ENCODE measurements around the gene DYSF. TPM values are rescaled to one million over a fixed set of nuclear protein-coding genes. Genes with fewer than 3 reads are reported as not detected.

The DYSF gene
- total and polyA plus RNA-seq, 2 donors = 5.8 to 9.2 TPM

DNA sequence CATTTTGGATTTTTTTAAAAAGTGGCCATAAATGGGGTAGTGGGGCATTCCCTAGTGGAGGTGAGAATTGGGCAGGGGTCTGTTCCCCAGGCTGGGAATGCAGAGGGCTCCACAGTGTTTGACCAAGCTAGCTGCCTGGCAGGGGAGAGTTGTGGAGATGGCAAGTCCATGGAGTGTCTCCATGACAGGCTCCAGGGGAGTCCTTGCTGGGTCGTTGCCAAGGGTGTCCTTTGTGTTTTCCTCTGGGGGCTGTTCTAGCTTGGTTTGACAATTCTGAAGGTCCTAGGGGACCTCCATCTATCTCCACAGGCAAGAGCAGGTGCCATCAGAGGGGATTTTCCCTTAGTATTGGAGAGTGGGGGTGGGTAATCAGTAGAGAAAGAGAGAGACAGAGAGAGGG is 265.3 kb downstream of the DYSF start:
- no peak for DNase-seq (ENCODE audit: low read depth in 6 of 9, low spot score in 9 of 9)
- Histone ChIP-seq H3K4me1 (ENCODE audit: control insufficient read depth in 2 of 2, insufficient read depth in 2 of 2, low read length in 2 of 2) (no peaks in the 10 kb centered on the region), H3K36me3 (ENCODE audit: control insufficient read depth in 2 of 2, insufficient read depth in 2 of 2, low read length in 1 of 2) (no peaks in the 10 kb centered on the region), H3K4me3 (ENCODE audit: low read length in 2 of 2) (no peak overlapping the region), H3K9me3 (ENCODE audit: control insufficient read depth in 2 of 2, insufficient read depth in 1 of 2, low read length in 1 of 2) (no peaks in the 10 kb centered on the region), H3K27me3 (ENCODE audit: control insufficient read depth in 2 of 2, insufficient read depth in 1 of 2, low read length in 1 of 2) (no peaks in the 10 kb centered on the region), H3K27ac (ENCODE audit: low read depth in 1 of 2, low read length in 1 of 2) (no peak overlapping the region)
- WGBS = 90% methylated on average over 1 of the region's 1 CpG

DNA sequence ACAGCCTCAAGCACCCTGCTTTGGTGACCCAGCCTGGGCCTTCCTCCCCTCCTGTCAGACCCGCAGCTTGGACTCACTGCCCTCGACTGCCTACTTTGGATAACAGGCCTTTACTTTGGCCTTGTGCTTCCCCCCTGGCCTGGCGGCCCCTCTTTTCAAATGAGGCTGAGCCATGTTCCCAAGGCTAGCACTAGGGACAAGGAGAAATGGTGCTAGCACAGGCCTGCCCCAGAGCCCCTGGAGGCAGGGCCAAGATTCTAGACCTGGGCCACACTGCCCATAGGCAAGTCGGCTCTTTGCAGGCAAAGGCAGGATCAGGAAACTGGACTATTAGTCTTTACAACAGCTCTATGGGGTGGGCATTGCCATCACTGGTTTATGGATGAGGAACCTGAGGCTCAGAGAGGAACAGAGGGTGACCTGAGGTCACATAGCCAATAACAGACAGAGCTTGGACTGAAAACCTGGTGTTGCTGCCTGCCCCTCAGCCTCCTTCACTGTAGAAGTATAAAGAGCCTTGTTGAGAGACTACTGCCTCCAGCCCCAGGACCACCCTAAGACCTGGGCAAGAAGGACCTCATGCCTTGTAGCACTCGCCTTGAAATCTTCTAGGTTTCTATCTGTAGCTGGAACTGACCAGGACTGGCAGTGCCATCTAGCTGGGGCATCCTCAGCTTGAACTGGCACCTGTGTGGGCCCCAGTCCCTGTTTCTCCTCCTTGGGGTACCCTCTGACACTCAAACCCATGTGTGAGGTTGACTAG is 266.3 kb downstream of the DYSF start:
- no peak overlapping the region for H3K27ac ChIP-seq (ENCODE audit: low read depth in 1 of 2, low read length in 1 of 2)
- no peak overlapping the region for H3K4me3 ChIP-seq (ENCODE audit: low read length in 2 of 2)
- 91% methylated on average over 5 of the region's 5 CpGs for whole genome bisulfite sequencing
- no peaks in the 10 kb centered on the region for H3K36me3 ChIP-seq (ENCODE audit: control insufficient read depth in 2 of 2, insufficient read depth in 2 of 2, low read length in 1 of 2)
- no peaks in the 10 kb centered on the region for H3K27me3 ChIP-seq (ENCODE audit: control insufficient read depth in 2 of 2, insufficient read depth in 1 of 2, low read length in 1 of 2)
- DNase-seq (ENCODE audit: low read depth in 6 of 9, low spot score in 9 of 9) = no peak
- no peaks in the 10 kb centered on the region for H3K9me3 ChIP-seq (ENCODE audit: control insufficient read depth in 2 of 2, insufficient read depth in 1 of 2, low read length in 1 of 2)
- H3K4me1 ChIP-seq (ENCODE audit: control insufficient read depth in 2 of 2, insufficient read depth in 2 of 2, low read length in 2 of 2) = no peaks in the 10 kb centered on the region

- H3K4me1 ChIP-seq (ENCODE audit: control insufficient read depth in 2 of 2, insufficient read depth in 2 of 2, low read length in 2 of 2) = no peaks in the 10 kb centered on the region
- no peak overlapping the region for H3K4me3 ChIP-seq (ENCODE audit: low read length in 2 of 2)
- DNase-seq (ENCODE audit: low read depth in 6 of 9, low spot score in 9 of 9) = no peak
- H3K36me3 ChIP-seq (ENCODE audit: control insufficient read depth in 2 of 2, insufficient read depth in 2 of 2, low read length in 1 of 2) = no peaks in the 10 kb centered on the region
- H3K9me3 ChIP-seq (ENCODE audit: control insufficient read depth in 2 of 2, insufficient read depth in 1 of 2, low read length in 1 of 2) = no peaks in the 10 kb centered on the region
- H3K27me3 ChIP-seq (ENCODE audit: control insufficient read depth in 2 of 2, insufficient read depth in 1 of 2, low read length in 1 of 2) = no peaks in the 10 kb centered on the region
- H3K27ac ChIP-seq (ENCODE audit: low read depth in 1 of 2, low read length in 1 of 2) = no peak overlapping the region
Observed at GRCh38 chr2:71720283-71720560, 266.9 kb downstream of the DYSF start.

- H3K4me3 ChIP-seq (ENCODE audit: low read length in 2 of 2) = no peak overlapping the region
- H3K27me3 ChIP-seq (ENCODE audit: control insufficient read depth in 2 of 2, insufficient read depth in 1 of 2, low read length in 1 of 2) = no peaks in the 10 kb centered on the region
- no peaks in the 10 kb centered on the region for H3K9me3 ChIP-seq (ENCODE audit: control insufficient read depth in 2 of 2, insufficient read depth in 1 of 2, low read length in 1 of 2)
- no peak for DNase-seq (ENCODE audit: low read depth in 6 of 9, low spot score in 9 of 9)
- no peaks in the 10 kb centered on the region for H3K4me1 ChIP-seq (ENCODE audit: control insufficient read depth in 2 of 2, insufficient read depth in 2 of 2, low read length in 2 of 2)
- no peak overlapping the region for H3K27ac ChIP-seq (ENCODE audit: low read depth in 1 of 2, low read length in 1 of 2)
- H3K36me3 ChIP-seq (ENCODE audit: control insufficient read depth in 2 of 2, insufficient read depth in 2 of 2, low read length in 1 of 2) = no peaks in the 10 kb centered on the region
- WGBS = 88% methylated on average over 4 of the region's 4 CpGs
Observed at GRCh38 chr2:71720596-71721361, 267.4 kb downstream of the DYSF start.

DNA sequence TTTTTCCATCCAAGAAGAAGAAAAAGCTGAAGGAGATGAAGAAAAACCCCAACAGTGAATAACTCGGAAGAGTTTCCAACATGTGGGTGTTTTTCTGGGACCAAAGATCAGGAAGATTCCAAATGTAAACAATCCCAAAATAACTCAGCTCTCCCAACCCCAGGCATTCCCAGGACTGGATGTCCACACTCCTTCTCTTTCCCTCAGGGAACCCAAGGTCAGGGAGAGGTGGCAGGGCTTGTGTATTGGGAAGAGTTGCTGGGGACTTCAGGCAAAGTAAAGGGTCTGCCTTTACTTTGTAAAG is 268.0 kb downstream of the DYSF start:
- H3K27me3 ChIP-seq (ENCODE audit: control insufficient read depth in 2 of 2, insufficient read depth in 1 of 2, low read length in 1 of 2) = no peaks in the 10 kb centered on the region
- H3K27ac ChIP-seq (ENCODE audit: low read depth in 1 of 2, low read length in 1 of 2) = no peak overlapping the region
- no peak for DNase-seq (ENCODE audit: low read depth in 6 of 9, low spot score in 9 of 9)
- H3K4me3 ChIP-seq (ENCODE audit: low read length in 2 of 2) = no peak overlapping the region
- H3K9me3 ChIP-seq (ENCODE audit: control insufficient read depth in 2 of 2, insufficient read depth in 1 of 2, low read length in 1 of 2) = no peaks in the 10 kb centered on the region
- no peaks in the 10 kb centered on the region for H3K4me1 ChIP-seq (ENCODE audit: control insufficient read depth in 2 of 2, insufficient read depth in 2 of 2, low read length in 2 of 2)
- no peaks in the 10 kb centered on the region for H3K36me3 ChIP-seq (ENCODE audit: control insufficient read depth in 2 of 2, insufficient read depth in 2 of 2, low read length in 1 of 2)
- whole genome bisulfite sequencing = 95% methylated on average over 1 of the region's 1 CpG

DNA sequence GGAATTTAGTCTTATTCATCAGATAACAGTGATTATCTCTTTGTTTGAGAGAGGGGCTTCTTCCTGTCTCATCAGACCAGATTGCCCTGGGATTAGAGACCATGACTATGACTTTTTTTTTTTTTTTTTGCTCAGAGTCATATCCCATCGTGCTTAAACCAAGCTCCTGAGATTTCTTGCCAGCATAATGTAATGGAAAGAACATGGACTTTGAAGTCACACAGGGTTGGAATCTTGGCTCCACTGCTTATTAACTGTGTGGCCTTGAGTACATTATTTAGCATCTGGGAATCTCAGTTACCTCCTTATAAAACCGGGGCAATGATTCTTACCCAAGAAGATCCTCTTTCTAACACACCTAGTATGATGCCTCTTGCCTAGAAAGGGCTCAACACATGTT is 268.3 kb downstream of the DYSF start:
- Histone ChIP-seq H3K27ac (ENCODE audit: low read depth in 1 of 2, low read length in 1 of 2) (no peak overlapping the region), H3K36me3 (ENCODE audit: control insufficient read depth in 2 of 2, insufficient read depth in 2 of 2, low read length in 1 of 2) (no peaks in the 10 kb centered on the region), H3K4me1 (ENCODE audit: control insufficient read depth in 2 of 2, insufficient read depth in 2 of 2, low read length in 2 of 2) (no peaks in the 10 kb centered on the region), H3K27me3 (ENCODE audit: control insufficient read depth in 2 of 2, insufficient read depth in 1 of 2, low read length in 1 of 2) (no peaks in the 10 kb centered on the region), H3K9me3 (ENCODE audit: control insufficient read depth in 2 of 2, insufficient read depth in 1 of 2, low read length in 1 of 2) (no peaks in the 10 kb centered on the region), H3K4me3 (ENCODE audit: low read length in 2 of 2) (no peak overlapping the region)
- DNase-seq (ENCODE audit: low read depth in 6 of 9, low spot score in 9 of 9) = no peak
- 75% methylated on average over 2 of the region's 2 CpGs for WGBS

DNA sequence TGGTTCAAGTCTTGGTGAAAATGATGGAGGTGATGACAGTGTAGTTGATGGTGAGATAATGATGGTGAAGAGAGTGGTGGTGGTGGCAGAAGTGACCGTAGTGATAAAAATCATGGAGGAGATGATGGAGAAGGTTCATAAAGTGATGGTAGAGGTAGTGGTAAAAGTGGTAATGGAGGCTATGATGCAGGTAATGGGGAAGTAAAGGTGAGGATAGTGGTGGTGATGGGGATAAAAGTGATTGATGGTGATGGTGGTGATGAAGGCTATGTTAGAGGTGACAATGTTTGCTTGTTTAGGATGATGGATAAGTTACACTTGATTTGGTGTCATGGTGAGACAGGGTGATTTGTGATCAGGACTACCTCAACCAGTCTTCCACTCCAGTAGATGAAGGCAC is 268.9 kb downstream of the DYSF start:
- Histone ChIP-seq H3K27me3 (ENCODE audit: control insufficient read depth in 2 of 2, insufficient read depth in 1 of 2, low read length in 1 of 2) (no peaks in the 10 kb centered on the region), H3K27ac (ENCODE audit: low read depth in 1 of 2, low read length in 1 of 2) (no peak overlapping the region), H3K9me3 (ENCODE audit: control insufficient read depth in 2 of 2, insufficient read depth in 1 of 2, low read length in 1 of 2) (no peaks in the 10 kb centered on the region), H3K4me3 (ENCODE audit: low read length in 2 of 2) (no peak overlapping the region), H3K4me1 (ENCODE audit: control insufficient read depth in 2 of 2, insufficient read depth in 2 of 2, low read length in 2 of 2) (no peaks in the 10 kb centered on the region), H3K36me3 (ENCODE audit: control insufficient read depth in 2 of 2, insufficient read depth in 2 of 2, low read length in 1 of 2) (no peaks in the 10 kb centered on the region)
- DNase-seq (ENCODE audit: low read depth in 6 of 9, low spot score in 9 of 9) = no peak
- WGBS = 97% methylated on average over 1 of the region's 1 CpG

GRCh38 chr2:71724793-71725192 is 271.4 kb downstream of the DYSF start:
- no peak for DNase-seq (ENCODE audit: low read depth in 6 of 9, low spot score in 9 of 9)
- H3K4me3 ChIP-seq (ENCODE audit: low read length in 2 of 2) = no peak overlapping the region
- no peaks in the 10 kb centered on the region for H3K9me3 ChIP-seq (ENCODE audit: control insufficient read depth in 2 of 2, insufficient read depth in 1 of 2, low read length in 1 of 2)
- no peaks in the 10 kb centered on the region for H3K36me3 ChIP-seq (ENCODE audit: control insufficient read depth in 2 of 2, insufficient read depth in 2 of 2, low read length in 1 of 2)
- 71% methylated on average over 1 of the region's 1 CpG for WGBS
- H3K4me1 ChIP-seq (ENCODE audit: control insufficient read depth in 2 of 2, insufficient read depth in 2 of 2, low read length in 2 of 2) = no peaks in the 10 kb centered on the region
- H3K27ac ChIP-seq (ENCODE audit: low read depth in 1 of 2, low read length in 1 of 2) = no peak overlapping the region
- H3K27me3 ChIP-seq (ENCODE audit: control insufficient read depth in 2 of 2, insufficient read depth in 1 of 2, low read length in 1 of 2) = no peaks in the 10 kb centered on the region

GRCh38 chr2:71725836-71726235 is 272.5 kb downstream of the DYSF start:
- no peak for DNase-seq (ENCODE audit: low read depth in 6 of 9, low spot score in 9 of 9)
- no peak overlapping the region for H3K27ac ChIP-seq (ENCODE audit: low read depth in 1 of 2, low read length in 1 of 2)
- H3K4me3 ChIP-seq (ENCODE audit: low read length in 2 of 2) = no peak overlapping the region
- no peaks in the 10 kb centered on the region for H3K36me3 ChIP-seq (ENCODE audit: control insufficient read depth in 2 of 2, insufficient read depth in 2 of 2, low read length in 1 of 2)
- no peaks in the 10 kb centered on the region for H3K9me3 ChIP-seq (ENCODE audit: control insufficient read depth in 2 of 2, insufficient read depth in 1 of 2, low read length in 1 of 2)
- H3K4me1 ChIP-seq (ENCODE audit: control insufficient read depth in 2 of 2, insufficient read depth in 2 of 2, low read length in 2 of 2) = no peaks in the 10 kb centered on the region
- no peaks in the 10 kb centered on the region for H3K27me3 ChIP-seq (ENCODE audit: control insufficient read depth in 2 of 2, insufficient read depth in 1 of 2, low read length in 1 of 2)
